Loucy (cell line): ENCODE data around the gene RACGAP1.

ENCODE experiments used
- EZH2phosphoT487 ChIP-seq: fragments of 200-600 bp; IDR thresholded peaks from 2 replicates; pipeline ENCODE4 v1.6.1; 2018; ENCODE audit warnings: antibody characterized with exemption, mild to moderate bottlenecking, moderate library complexity, borderline replicate concordance
- TF ChIP-seq, protein P1 (sequence below): fragments of 200-600 bp; sonication (generic); conservative IDR thresholded peaks from 2 replicates; pipeline ENCODE4 v1.5.1; 2014; ENCODE audit warnings: mild to moderate bottlenecking, antibody characterized with exemption, low read length

DNA sequence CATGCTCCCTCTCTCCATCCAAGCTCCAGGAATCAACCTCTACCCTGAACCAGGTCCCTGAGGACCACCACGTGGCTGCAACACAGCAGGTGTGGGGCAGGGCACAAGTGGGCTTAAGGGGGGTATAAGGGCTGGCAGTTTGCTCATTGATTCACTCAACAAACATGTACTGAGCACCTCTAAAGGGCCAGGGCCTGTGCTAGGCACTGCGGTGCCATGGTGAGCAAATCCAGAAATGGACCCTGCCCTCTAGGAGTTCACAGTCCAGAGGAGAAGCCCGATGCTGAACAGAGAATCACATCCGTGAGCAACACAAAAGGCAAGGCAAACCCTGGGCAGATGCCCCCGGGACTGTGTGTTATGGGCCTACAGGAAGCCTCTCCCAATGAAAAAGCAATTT lies 81.2 kb downstream of the RACGAP1 start:
- TF ChIP-seq, protein P1, sequence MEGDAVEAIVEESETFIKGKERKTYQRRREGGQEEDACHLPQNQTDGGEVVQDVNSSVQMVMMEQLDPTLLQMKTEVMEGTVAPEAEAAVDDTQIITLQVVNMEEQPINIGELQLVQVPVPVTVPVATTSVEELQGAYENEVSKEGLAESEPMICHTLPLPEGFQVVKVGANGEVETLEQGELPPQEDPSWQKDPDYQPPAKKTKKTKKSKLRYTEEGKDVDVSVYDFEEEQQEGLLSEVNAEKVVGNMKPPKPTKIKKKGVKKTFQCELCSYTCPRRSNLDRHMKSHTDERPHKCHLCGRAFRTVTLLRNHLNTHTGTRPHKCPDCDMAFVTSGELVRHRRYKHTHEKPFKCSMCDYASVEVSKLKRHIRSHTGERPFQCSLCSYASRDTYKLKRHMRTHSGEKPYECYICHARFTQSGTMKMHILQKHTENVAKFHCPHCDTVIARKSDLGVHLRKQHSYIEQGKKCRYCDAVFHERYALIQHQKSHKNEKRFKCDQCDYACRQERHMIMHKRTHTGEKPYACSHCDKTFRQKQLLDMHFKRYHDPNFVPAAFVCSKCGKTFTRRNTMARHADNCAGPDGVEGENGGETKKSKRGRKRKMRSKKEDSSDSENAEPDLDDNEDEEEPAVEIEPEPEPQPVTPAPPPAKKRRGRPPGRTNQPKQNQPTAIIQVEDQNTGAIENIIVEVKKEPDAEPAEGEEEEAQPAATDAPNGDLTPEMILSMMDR: no peak
- TF ChIP-seq EZH2phosphoT487: no peak
